Measurements from ENCODE around the gene UTP4.

UTP4 gene

DNA sequence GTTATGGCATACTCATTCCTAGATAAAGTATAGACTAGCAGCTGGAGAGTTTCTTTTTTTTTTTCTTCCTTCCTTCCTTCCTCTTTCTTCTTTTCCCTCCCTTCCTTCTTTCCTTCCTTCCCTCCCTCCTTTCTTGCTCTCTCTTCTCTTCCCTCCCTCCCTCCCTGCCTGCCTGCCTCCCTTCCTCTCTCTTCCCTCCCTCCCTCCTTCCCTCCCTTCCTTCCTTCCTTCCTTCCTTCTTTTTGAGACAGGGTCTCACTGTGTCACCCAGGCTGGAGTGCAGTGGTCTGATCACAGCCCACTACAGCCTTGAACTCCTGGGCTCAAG is 47.5 kb downstream of the UTP4 start:
- no peak for DNase-seq

DNA sequence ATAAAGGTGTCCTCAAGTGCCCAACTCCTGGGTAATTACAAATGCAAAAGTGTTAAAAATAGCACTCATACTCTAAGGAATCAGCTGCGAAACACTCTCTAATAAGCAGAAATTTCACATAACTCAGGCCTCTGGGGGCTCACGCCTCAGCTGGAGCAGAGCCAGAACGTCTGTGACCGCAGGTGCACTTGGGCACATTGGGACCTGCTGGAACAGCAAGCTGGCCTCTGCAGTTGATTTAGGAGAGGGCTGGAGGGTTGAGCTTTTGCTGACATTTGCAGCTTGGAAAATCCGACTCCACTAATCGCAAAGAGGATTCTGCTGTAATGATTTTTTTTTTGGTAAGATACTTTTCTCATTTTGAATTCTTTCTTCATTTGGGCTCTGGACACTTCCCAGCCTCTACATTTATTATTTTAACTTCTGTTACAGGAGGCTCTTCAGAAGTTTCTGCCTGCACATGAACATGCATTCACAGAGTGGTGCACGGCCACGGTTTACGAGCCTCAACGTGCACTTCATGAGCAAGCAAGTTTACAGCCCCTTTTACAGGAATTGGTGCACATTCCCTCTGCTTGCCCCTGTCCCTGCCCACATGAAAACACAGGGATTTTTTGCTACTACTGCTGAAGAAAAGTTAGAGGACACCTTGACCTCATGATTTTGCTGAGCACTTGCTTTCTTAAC is 50.4 kb downstream of the UTP4 start:
- no peak for DNase-seq

DNA sequence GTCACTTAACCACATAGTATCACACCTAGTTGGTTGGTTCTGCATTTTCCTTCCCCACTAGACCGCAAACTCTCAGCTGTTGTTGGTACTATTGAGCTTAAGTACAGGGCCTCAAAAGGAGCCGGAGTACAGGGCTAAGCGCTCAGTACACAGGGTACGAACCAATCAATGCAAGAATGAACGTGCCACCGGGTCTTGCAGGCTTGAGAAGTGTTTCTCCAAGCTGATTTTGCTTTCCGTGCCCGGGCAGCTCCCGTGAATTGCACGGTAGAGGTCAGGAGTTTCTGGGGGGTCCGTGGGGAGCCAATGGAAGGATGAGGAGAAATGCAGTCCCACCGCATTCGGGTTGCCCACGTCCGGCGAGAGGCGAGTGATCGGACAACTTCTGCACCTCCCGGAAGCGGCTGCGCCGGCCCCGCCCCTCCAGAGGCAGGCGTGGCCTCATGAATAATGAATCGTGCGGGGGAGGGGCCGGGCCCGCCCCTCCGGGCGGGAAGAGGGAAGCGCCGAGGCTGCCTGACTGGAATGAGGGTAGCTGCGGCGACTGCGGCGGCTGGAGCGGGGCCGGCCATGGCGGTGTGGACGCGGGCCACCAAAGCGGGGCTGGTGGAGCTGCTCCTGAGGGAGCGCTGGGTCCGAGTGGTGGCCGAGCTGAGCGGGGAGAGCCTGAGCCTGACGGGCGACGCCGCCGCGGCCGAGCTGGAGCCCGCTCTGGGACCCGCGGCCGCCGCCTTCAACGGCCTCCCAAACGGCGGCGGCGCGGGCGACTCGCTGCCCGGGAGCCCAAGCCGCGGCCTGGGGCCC is 54.4 kb downstream of the UTP4 start, which contains the start of gene SNTB2:
Gene SNTB2, plus strand, starts transcription at position 523 of the 804 bp plus-strand sequence. Its CDS starts 3 bp downstream, at position 526.
- DNase-seq: peak; percentile 78

DNA sequence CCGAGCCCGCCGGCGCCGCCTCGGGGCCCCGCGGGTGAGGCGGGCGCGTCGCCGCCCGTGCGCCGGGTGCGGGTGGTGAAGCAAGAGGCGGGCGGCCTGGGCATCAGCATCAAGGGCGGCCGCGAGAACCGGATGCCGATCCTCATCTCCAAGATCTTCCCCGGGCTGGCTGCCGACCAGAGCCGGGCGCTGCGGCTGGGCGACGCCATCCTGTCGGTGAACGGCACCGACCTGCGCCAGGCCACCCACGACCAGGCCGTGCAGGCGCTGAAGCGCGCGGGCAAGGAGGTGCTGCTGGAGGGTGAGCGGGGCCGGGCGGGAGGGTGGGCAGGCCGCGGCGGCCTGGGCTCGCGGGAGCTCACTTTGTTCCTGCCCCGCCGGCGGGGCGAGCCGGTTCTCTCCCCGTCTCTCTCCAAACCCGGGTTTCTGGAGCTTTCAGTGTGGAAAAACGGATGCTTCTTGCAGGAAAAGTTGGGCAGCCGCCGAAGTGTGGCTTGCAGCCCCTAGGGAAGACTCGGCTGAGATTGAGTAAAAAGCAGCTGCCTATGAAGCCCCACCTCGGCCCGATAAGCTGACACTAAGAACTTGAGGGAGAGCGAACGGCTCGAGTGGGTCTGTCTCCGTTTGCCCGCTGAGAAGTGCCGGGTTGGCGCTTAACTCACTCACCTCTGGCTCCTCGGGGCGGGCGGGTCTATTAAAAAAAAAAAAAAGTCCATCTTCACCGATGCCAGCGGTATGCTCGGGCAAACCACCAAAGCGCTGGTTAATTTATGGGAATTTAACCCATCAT is 55.2 kb downstream of the UTP4 start:
- peak; percentile 49 for DNase-seq

DNA sequence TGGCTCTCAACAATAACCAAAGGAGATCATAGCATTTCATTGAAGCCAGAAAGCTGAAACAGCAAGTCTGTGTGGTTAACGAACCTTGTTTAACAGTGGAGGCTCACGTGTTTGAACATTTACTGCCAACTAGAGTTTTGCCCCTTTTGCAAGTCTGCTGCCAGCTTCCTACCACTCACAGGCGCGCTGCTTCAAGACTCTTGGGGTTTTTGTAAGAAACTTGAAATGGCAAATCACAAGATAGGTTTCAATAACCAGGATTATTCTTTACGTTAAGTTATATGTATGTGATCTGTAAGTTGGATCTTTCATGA is 55.7 kb downstream of the UTP4 start:
- DNase-seq: no peak

DNA sequence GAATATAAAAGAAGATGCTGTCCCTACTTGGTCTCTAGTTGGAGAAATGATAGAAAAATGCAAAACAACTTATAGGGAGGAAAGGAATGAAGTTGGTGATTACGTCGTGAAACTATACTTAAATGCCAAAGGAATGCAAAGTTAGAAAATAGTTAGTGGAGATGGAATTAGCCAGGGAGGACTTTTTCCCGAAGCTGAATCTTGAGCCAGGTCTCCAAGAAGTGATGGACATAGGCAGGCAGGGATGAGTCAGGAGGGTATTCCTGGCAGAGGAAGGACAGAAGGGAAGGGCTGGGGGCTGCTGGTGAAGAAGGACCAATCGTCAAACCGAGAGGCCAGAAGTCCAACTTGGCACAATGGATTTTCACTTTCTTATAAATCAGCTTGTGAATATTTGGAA is 56.3 kb downstream of the UTP4 start:
- DNase-seq: no peak

DNA sequence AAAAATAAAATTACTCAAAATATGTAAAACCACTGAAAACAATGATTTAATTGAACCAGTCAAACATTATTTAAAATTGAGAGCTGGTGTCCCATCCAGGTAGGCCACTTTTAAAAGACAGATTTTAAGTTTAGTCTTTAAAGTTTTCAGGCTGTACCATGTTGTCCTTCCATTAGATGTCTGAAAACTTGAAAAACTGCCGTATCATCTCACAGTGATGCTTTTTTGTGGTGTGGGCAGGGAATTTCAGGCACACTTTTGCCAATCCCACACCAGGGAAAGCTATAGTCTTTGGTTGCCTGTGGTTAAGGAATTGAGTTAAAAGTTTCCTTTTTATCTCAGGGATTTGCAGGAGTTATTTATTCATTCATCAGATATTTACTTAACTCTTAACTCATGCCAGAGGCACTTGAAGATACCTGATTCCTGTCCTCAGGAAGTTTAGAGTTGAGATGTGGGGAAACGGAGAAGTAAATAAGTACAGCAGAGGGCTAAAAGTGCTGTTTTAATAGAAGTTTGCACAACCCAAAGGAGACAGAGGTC is 57.7 kb downstream of the UTP4 start:
- no peak for DNase-seq

DNA sequence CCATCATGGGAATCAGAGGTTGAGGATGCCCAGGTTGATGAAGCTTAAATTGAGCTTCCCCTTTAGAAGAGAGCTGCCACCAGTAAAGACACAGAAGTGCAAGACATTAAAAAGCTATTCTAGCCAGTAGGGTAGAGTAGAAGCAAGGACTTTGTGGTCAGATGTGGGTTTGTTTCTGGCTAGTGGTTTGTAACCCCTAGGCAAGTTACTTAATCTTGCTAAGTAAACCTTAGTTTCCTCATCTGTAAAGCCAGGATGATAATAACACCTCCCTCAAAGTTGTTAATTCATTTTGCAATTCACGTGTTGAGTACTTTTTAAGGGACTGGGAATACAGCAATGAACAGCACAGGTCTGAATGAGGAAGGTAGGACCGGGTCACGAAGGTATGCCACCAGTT is 58.1 kb downstream of the UTP4 start:
- no peak for DNase-seq

DNA sequence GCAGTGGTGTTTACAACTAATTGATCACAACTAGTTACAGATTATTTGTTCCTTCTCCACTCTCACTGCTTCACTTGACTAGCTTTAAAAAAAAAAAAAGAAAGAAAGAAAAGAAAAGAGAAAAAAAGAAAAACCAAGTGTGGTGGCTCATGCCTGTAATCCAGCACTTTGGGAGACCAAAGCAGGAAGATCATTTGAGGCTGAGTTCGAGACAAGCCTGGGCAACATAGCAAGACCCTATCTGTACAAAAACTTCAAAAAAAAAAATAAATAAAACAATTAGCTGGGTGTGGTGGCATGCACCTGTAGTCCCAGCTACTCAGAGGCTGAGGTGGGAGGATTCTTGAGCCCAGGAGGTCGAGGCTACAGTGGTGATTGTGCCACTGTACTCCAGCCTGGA is 58.7 kb downstream of the UTP4 start:
- DNase-seq: no peak

DNA sequence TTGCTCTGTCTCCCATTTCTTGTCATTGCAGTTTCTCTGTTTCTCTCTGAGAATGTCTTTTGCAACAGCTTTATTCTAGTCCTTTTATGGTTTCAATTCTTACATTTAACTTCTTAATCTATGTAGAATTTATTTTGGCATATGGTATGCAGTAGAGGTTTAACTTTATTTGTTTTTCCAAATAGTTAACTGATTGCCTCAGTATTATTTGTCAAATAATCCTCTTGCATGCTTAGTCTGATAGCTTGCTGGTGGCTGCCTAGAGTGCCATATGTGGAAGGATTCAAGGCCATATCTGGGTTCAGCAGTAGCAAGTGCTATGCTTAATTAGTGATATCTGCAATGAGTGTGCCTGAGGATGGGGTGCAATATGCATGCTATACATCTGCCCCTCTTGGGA is 61.4 kb downstream of the UTP4 start:
- DNase-seq: no peak

DNA sequence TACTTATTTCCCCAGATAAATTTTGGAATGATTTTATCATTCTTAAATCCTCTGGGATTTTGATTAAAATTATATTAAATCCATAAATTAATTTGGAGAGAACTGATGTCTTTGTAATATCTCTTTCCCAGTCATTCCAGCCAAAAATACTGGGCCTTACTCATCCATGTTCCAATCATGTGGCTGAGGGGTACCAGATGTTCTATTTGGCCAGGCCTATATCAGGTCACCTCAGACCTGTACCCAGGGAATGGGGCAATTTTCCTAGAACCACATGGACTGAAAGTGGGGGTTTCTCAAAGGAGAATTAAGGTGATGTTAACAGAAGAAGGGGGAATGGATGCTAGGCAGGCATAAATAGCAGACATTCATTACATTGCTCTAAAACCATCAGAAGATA is 62.0 kb downstream of the UTP4 start:
- DNase-seq: no peak

DNA sequence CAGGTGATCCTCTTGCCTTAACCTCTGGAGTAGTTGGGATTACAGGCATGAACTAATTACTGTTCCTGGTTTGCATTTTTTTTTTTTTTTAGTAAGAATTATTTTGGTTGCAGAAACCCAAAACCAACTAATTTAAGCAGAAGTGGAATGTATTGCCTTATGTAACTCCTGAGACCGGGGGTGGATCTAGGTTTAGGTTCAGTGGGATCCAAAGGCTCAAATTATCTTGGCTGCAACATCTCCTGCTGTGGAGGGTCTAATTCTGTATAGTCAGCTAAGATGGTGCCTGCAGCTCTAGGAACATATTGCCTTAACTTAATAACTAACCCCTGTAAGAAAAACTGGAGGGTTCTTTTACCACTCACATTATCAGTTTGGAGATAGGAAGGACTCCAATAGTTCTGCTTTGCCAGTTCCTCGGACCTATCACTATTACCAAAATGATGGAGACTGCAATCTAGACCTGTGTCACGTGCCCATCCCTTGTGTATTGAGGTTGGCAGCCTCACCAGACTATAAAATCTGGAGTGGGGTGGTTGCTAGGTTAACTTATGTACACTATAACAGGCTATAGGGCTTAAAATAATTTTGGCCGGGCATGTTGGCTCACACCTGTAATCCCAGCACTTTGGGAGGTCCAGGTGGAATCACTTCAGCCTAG is 63.0 kb downstream of the UTP4 start:
- no peak for DNase-seq

DNA sequence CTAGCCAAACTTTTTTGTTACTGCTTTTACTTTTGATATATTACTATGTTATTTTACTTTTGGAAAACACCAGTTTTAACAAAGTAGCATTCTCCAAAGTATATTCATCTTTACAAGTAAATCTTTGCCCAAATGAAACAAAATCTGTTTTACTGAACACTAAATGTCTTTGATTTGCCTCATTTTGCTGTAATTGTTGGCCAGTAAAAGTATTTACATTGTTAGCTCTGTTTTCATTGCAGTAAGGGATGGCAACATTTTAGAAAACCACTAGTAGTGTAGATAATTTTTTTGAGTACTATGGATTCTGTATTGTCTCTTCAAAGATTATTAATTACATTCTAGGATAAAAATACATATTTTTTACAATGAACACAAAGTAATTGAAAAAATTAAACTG is 65.1 kb downstream of the UTP4 start:
- no peak for DNase-seq

DNA sequence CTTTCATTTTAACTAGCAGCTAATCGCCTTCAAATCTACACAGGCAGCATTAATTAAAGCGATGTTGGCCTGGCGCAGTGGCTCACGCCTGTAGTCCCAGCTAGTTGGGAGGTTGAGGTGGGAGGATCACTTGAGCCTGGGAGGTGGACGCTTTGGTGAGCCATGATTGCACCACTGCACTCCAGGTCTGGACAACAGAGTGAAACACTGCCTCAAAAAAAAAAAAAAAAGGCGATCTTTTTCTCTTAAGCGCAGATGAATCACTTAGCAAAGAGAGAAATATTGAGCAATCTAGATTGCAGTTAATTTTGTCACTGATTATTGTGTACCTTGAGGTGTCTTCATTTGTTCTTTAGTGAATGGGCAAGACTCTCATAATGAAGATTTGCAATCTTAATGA is 66.9 kb downstream of the UTP4 start:
- DNase-seq: no peak

DNA sequence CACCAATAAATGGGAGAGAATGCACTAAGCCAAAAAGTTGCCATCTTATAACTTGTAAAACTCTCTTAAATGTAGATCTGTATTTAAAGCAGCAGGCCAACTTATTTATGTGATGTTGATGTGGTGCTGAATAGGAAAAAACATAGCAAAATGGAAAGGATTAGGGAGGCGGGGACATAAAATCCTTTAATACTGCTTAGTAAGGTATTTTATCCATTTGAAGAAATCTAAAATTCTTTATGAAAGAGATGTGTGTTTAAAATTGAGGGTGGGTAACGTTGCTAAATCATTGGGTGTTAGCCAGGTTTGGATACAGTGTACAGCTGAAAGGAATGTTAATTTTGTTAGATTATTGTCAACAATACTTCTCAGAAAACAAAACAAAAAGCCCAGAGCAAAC is 68.8 kb downstream of the UTP4 start:
- no peak for DNase-seq

DNA sequence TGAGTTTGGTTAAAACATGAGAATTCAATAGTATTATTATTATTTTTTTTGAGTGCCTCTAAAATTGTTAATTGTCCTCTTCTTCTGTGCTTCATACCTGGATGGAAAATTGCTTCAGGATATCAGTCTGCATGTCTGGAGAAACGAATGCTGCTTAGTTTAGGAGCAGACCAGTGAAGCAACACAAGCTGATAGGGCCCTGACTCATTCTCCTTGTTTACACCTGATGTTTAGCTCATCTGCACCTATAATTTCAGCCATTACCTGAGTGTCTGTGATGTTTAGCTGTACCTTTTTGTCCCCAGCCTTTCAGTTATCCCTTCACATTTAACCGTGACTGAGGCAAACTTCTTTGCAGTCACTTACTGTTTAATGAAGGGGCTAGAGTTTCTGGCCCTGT is 69.3 kb downstream of the UTP4 start:
- DNase-seq: no peak

DNA sequence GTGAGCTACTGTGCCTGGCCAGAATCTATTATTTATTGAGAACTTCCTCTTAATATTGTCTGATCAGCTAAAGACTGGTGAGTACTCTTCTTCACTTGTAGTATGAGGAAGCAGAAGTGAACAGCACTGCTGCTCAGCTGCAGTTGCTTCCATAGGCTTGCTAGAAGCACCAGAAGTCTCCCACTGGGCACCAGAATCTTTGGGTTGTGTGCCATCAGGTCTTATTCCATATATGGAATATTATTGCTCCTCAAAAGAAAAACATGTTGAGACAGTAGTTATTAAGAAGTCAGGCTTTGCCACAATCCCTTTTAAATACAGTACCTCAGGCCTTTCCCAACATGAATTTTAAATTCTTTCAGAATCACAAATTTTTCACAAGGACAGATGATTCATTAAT is 71.7 kb downstream of the UTP4 start:
- no peak for DNase-seq

DNA sequence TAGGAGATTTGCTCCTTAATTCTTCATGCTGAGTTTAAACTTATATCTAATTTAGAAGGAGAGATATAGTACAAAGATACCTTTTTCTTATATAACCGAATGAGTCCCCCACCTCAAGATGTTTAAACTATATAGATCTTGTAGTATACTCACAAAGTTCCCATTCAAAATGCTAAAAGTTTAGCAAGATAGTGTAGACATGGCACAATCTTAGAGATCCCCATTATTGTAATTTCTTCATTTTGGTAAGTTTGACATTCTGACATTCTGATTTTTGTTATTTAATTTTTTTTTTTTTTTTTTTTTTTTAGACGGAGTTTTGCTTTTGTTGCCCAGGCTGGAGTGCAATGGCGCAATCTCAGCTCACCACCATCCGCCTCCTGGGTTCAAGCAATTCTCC is 77.3 kb downstream of the UTP4 start:
- DNase-seq: no peak

DNA sequence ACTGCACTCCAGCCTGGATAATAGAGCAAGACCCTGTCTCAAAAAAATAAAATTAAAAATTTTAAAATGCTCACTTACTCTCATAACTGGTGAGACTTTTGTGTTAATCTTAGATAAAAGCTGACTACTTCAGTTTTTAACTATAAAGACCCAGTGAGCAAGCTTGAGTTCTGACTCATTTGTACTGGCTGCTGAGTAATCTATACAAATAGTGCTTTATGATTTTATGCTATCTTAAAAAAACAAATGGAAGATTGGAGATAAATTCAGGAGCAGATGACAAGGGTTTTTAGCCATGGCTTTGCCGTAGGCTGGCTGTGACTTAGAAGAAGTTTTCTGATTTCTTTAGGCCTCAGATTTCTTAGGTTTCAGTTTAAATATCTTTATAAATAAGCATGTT is 85.0 kb downstream of the UTP4 start:
- no peak for DNase-seq

Measured in central memory CD4-positive, alpha-beta T cell (primary cell).